Ovary (tissue), 10 donors: ENCODE results near the gene COPS7B. TPM values are rescaled to one million over a fixed set of nuclear protein-coding genes. Genes with fewer than 3 reads are reported as not detected.
A peak's percentile ranks its signal among the peaks of the same experiment; 100 is the strongest.

ENCODE experiments used
- DNase-seq, 5 donors: peaks; one replicate each; pipeline ENCODE4 v3.0.0-alpha.2; 2019 to 2020
- H3K27ac ChIP-seq, 2 donors: fragments of 200-600 bp; one replicate each; pipeline versions ENCODE4 v1.5.1 to v1.8.0; 2019 to 2022
- H3K27me3 ChIP-seq: fragments of 200-600 bp; one replicate; pipeline ENCODE4 v1.8.0; 2022
- H3K36me3 ChIP-seq: fragments of 200-600 bp; sonication (generic); one replicate; pipeline ENCODE4 v1.5.1; 2019
- H3K4me1 ChIP-seq: one replicate; pipeline ENCODE4 v1.8.1; 2013; ENCODE audit warnings: mild to moderate bottlenecking, moderate library complexity; ENCODE audit not compliant: insufficient read depth
- H3K4me3 ChIP-seq: fragments of 200-600 bp; sonication (generic); one replicate; pipeline ENCODE4 v1.5.1; 2017
- H3K9me3 ChIP-seq, 2 donors: fragments of 200-600 bp in 1 of 2; sonication (generic) in 1 of 2; one replicate each; pipeline versions ENCODE4 v1.5.1 to v1.8.1; 2013 to 2019; ENCODE audit warnings: mild to moderate bottlenecking in 1 of 2, moderate library complexity in 1 of 2
- EP300 ChIP-seq: sonication (generic); formaldehyde crosslinking; IDR thresholded peaks from one replicate; pipeline ENCODE4 v1.6.1; 2017; ENCODE audit warnings: antibody characterized with exemption
- POLR2A ChIP-seq: fragments of 450-650 bp; IDR thresholded peaks from one replicate; pipeline ENCODE4 v1.6.1; 2017; ENCODE audit warnings: antibody characterized with exemption, mild to moderate bottlenecking, moderate library complexity
- WGBS, 3 donors: extraction: QIAGEN DNeasy Blood & Tissue Kit in 1 of 3; methylation state at CpG; one replicate each; pipeline versions ENCODE4 v1.1.5 to v1.1.7; 2013 to 2017; 5-methylcytosine and 5-hydroxymethylcytosine counted together
- intact Hi-C, 4 donors: fragments of 100-400 bp; cut with DNase I; formaldehyde crosslinking; loops; one replicate each; pipeline versions ENCODE4 v1.11.0 to v1.15.1; 2022 to 2023
- long read RNA-seq, 3 donors: library from polyadenylated mRNA in 2 of 3; unstranded in 2 of 3; transcript quantifications; one replicate each; pipeline ENCODE4 v2.0.0 and lab custom pipeline, GENCODE V29; 2021 to 2026
- polyA plus RNA-seq, 2 donors: library from polyadenylated mRNA; stranded (reverse); fragments of 200-250 nt in 1 of 2; fragments of 350-450 nt in 1 of 2; fragmentation: Illumina TruSeq in 1 of 2; extraction: RNeasy Lipid Tissue Mini Kit (QIAGEN cat#74804) in 1 of 2; gene quantifications; one replicate each; pipeline ENCODE4 v1.2.3, GENCODE V29; 2013 to 2014
- total RNA-seq, 7 donors: library from RNA; depleted of rRNA in 2 of 7; stranded (reverse); fragments of >200 nt in 2 of 7; fragmentation: NEBNext Ultra II Directional in 3 of 7; extraction: Animal tissue kit (Norgen Biotek cat#: 25700) in 3 of 7; gene quantifications; one replicate each; pipeline versions ENCODE4 v1.1.0 to v1.2.4, GENCODE V29; 2016 to 2023
- TF ChIP-seq, protein P1 (sequence below), 3 donors: fragments of 450-650 bp in 2 of 3; fragments of 200-600 bp in 1 of 3; IDR thresholded peaks; one replicate each; pipeline versions ENCODE4 v1.5.1 to v1.8.0; 2016 to 2022; ENCODE audit warnings: antibody characterized with exemption in 3 of 3, mild to moderate bottlenecking in 1 of 3
- donor health status: DM: no; HTN: no; CAD: no; lungs with moderate emphysema.
- donor health status: DM: no; HTN: no; CAD: no.
- donor health status: Bipolar disorder and iron deficiency.
- donor health status: DM: yes; HTN: yes; CAD: no.
- donor health status: DM: no; HTN: no; CAD: no.
- donor health status: DM: yes; HTN: yes; CAD: no.

The COPS7B gene
- 10 to 100 TPM; 16.9 to 30.8 (median 24.8) TPM for total RNA-seq
- polyA plus RNA-seq = 10 to 100 TPM; 22.6 to 30.5 TPM
- long read RNA-seq, donor 1, transcript COPS7B-207 (7 exons, 1,103 nt) = minor isoform, 12 of 70 reads
- long read RNA-seq, donor 1, transcript COPS7B-201 (7 exons, 2,544 nt) = major isoform, 49 of 70 reads
- long read RNA-seq, donor 1, partial matches to known transcripts = 0 of 70 reads
- long read RNA-seq, donor 1, other reads (novel, unspliced or antisense) = 6 of 70 reads
- long read RNA-seq, donor 2, transcript COPS7B-201 (7 exons, 2,544 nt) = major isoform, 26 of 29 reads
- long read RNA-seq, donor 2, partial matches to known transcripts = 0 of 29 reads
- long read RNA-seq, donor 2, other reads (novel, unspliced or antisense) = 0 of 29 reads
- long read RNA-seq, donor 3, transcript COPS7B-201 (7 exons, 2,544 nt) = major isoform, 12 of 23 reads
- long read RNA-seq, donor 3, partial matches to known transcripts = 1 of 23 reads
- long read RNA-seq, donor 3, other reads (novel, unspliced or antisense) = 6 of 23 reads

DNA sequence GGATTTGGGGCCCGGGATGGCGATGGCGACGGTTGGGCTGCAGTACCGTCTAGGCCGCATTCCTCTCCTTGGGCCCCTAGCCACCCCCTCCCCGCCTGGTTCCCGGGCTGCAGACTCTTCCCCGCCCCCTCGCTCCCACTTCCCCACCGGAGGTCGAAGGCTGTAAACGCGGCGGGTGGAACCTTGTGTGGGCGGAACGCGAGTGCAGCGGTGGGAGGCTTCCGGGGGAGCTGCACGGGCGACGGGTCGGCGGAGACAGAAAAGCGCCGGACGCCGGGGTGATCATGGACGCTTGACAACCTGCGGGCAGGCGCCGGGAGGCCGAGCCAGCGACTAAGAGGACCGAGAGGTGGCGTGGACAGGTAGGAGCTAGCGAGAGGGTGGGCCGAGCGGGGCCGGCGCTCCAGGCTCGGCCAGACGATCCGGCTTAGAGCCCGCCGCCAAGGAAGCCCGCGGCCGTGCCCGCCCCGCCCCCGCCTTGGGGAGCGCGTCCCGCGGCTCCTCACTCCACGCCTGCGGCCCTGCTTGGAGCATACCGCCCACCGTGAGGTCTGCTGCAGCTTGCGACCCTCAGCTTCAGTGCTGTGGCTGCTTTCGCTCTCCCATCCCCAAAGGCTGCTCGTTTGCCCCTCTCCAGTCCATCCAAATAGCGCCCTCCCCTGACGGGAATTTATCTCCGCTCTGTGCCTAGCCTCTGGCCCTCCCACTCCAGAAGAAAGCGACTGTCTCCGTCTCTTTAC lies at the start of gene COPS7B:
COPS7B (plus strand) TSS at position 269 of the 740 bp plus-strand sequence. CDS start 2,126 bp downstream, outside the sequence.
- H3K4me1 ChIP-seq = peaks cover 8% of the 10 kb centered on the region

DNA sequence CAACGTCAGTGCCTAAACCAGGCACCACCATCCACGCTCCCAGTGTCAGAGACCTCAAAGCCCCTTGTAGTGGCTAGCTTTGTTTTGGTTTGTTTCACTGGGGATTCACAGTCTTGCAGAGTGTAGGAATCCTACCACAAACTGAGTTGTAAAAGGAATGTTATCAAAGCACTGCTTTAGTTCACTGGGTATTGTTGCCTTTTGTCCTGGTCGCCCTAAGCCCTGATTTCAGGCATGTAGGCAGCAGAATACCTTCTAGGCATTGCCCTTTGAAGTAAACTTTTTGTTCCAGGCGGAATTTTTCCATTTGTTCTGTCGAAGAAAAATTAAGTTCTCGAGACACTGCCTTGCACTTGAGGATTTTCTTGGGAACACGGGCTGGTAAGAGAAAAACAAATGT lies 48.5 kb upstream of the COPS7B start:
- no peaks in the 10 kb centered on the region for H3K36me3 ChIP-seq
- no peak for DNase-seq
- H3K4me3 ChIP-seq = no peak overlapping the region
- H3K27me3 ChIP-seq = no peaks in the 10 kb centered on the region
- 89 to 94% (median 93%) methylated on average over 7 of the region's 7 CpGs for WGBS, 3 donors
- no peaks in the 10 kb centered on the region for H3K9me3 ChIP-seq
- no peak for TF ChIP-seq POLR2A
- TF ChIP-seq, protein P1, sequence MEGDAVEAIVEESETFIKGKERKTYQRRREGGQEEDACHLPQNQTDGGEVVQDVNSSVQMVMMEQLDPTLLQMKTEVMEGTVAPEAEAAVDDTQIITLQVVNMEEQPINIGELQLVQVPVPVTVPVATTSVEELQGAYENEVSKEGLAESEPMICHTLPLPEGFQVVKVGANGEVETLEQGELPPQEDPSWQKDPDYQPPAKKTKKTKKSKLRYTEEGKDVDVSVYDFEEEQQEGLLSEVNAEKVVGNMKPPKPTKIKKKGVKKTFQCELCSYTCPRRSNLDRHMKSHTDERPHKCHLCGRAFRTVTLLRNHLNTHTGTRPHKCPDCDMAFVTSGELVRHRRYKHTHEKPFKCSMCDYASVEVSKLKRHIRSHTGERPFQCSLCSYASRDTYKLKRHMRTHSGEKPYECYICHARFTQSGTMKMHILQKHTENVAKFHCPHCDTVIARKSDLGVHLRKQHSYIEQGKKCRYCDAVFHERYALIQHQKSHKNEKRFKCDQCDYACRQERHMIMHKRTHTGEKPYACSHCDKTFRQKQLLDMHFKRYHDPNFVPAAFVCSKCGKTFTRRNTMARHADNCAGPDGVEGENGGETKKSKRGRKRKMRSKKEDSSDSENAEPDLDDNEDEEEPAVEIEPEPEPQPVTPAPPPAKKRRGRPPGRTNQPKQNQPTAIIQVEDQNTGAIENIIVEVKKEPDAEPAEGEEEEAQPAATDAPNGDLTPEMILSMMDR (IDR thresholded peaks at IDR 0.05) = no peak
- TF ChIP-seq EP300 = no peak
- no peaks in the 10 kb centered on the region for H3K4me1 ChIP-seq
- H3K27ac ChIP-seq = no peak overlapping the region
- intact Hi-C loops = no loop called here

More for the DNA sequence above, at the start of gene COPS7B:
- Histone ChIP-seq H3K27me3 (no peaks in the 10 kb centered on the region), H3K27ac (peak within 1 kb of the TSS in 1 of 2 donors; percentile 44), H3K36me3 (no peaks in the 10 kb centered on the region), H3K9me3 (no peaks in the 10 kb centered on the region), H3K4me3 (peak within 1 kb of the TSS; percentile 79)
- TF ChIP-seq EP300 (no peak), POLR2A (no peak)
- TF ChIP-seq, protein P1 (IDR thresholded peaks at IDR 0.05) = no peak
- 0 to 1% (median 1%) methylated on average over 57 to 69 of the region's 69 CpGs for WGBS, 3 donors
- intact Hi-C loops = no loop called here
- peak; percentile 66 to 85 (median 78) for DNase-seq

DNA sequence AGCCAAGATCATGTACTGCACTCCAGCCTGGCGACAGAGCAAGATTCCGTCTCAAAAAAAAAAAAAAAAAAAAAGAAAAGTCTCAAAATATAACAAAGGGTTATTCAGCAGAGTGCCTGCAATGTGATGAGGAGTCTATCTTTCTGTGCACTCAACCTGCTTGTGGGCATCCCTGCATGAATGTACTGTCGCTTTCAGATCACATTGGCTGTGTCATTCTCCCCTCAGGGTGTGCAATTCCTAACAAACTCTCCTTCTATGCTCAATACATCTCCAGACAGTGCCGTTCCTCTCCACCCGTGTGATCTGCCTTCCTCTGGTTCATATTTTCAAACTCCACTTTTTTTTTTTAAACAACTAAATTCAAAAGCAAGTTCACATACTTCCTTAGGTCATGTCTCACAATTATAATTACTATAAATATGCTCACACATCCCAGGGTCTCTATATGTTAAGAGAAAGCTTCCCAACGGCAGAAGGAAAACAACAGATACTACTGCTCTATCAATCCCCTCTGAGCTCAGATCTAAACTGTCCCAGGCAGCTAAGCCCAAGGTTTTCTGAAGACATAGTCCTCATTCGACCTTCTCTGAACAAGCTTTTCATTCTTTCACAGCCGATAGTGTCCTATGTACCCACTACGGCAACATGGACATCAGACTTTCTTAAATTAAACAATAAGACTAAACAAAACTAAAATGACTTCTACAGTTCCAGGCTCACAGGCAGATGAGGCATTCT lies 42.7 kb upstream of the COPS7B start:
- Histone ChIP-seq H3K4me1 (no peaks in the 10 kb centered on the region), H3K4me3 (no peak overlapping the region), H3K36me3 (no peaks in the 10 kb centered on the region), H3K9me3 (no peaks in the 10 kb centered on the region), H3K27me3 (no peaks in the 10 kb centered on the region), H3K27ac (no peak overlapping the region)
- no peak for DNase-seq
- TF ChIP-seq, protein P1 (IDR thresholded peaks at IDR 0.05) = no peak
- no peak for TF ChIP-seq EP300
- no peak for TF ChIP-seq POLR2A
- intact Hi-C loops = no loop called here
- WGBS, 3 donors = 46 to 71% (median 59%) methylated on average over 9 of the region's 9 CpGs
